Panc1 (cell line): Measurements from ENCODE around the gene LHX2.

Experiments used
- CTCF ChIP-seq: fragments of 450-650 bp; IDR thresholded peaks from 2 replicates; pipeline ENCODE4 v1.5.1; 2017; ENCODE audit warnings: mild to moderate bottlenecking
- POLR2AphosphoS5 ChIP-seq: IDR thresholded peaks from 2 replicates; pipeline ENCODE4 v1.6.1; 2012; ENCODE audit warnings: mild to moderate bottlenecking, low read depth, low read length, moderate library complexity
- TCF7L2 ChIP-seq: IDR thresholded peaks from 2 replicates; pipeline ENCODE4 v1.6.1; 2011; ENCODE audit warnings: mild to moderate bottlenecking, low read depth, low read length, inconsistent platforms
- TF ChIP-seq, protein P1 (sequence below), 2 experiments: IDR thresholded peaks; 2 replicates each; pipeline ENCODE4 v1.6.1; 2011 to 2012; ENCODE audit warnings: low read depth in 2 of 2, control low read depth in 1 of 2, low read length in 1 of 2, mild to moderate bottlenecking in 1 of 2, moderate library complexity in 1 of 2; ENCODE audit not compliant: insufficient read depth in 1 of 2

GRCh38 chr9:124074746-124075145 lies 63.2 kb downstream of the LHX2 start:
- TF ChIP-seq CTCF, result no peak
- no peak for TF ChIP-seq POLR2AphosphoS5
- TF ChIP-seq, protein P1, sequence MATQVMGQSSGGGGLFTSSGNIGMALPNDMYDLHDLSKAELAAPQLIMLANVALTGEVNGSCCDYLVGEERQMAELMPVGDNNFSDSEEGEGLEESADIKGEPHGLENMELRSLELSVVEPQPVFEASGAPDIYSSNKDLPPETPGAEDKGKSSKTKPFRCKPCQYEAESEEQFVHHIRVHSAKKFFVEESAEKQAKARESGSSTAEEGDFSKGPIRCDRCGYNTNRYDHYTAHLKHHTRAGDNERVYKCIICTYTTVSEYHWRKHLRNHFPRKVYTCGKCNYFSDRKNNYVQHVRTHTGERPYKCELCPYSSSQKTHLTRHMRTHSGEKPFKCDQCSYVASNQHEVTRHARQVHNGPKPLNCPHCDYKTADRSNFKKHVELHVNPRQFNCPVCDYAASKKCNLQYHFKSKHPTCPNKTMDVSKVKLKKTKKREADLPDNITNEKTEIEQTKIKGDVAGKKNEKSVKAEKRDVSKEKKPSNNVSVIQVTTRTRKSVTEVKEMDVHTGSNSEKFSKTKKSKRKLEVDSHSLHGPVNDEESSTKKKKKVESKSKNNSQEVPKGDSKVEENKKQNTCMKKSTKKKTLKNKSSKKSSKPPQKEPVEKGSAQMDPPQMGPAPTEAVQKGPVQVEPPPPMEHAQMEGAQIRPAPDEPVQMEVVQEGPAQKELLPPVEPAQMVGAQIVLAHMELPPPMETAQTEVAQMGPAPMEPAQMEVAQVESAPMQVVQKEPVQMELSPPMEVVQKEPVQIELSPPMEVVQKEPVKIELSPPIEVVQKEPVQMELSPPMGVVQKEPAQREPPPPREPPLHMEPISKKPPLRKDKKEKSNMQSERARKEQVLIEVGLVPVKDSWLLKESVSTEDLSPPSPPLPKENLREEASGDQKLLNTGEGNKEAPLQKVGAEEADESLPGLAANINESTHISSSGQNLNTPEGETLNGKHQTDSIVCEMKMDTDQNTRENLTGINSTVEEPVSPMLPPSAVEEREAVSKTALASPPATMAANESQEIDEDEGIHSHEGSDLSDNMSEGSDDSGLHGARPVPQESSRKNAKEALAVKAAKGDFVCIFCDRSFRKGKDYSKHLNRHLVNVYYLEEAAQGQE (IDR thresholded peaks at IDR 0.05; ENCODE audit: insufficient read depth in 1 of 2, low read depth in 2 of 2, low read length in 1 of 2), result no peak
- no peak for TF ChIP-seq TCF7L2
